ENCODE measurements around the gene PANX2.

PANX2 gene

DNA sequence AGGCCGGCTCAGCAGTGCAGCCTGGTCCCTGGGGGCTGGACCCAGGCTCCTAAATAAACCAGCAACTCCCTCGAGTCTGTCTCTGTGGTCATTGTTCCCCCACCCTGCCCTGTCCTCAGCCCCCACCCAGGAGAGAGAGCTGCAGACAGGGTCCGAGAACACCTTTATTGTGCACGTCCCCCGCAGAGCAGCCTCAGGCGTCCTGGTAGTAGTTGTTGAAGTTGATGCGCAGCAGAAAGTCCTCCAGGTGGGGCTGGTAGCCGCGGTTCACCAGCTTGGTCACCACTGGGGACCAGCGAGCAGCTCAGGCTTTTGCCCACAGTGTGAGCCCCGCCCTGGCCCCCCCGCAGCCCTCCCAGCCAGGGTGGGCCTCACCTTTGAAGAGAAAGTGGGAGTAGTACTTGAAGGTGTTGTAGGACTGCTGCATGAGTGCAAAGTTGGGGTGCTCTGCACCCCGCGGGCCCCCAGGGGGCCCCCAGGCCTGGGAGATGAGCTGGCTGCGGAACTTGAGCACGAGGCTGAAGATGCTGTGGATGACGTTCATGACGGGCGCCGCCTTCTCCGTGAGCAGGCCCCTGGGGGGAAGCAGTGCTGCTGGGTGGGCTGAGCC, 47.1 kb downstream of the PANX2 start:
- DNase-seq = no peak

DNA sequence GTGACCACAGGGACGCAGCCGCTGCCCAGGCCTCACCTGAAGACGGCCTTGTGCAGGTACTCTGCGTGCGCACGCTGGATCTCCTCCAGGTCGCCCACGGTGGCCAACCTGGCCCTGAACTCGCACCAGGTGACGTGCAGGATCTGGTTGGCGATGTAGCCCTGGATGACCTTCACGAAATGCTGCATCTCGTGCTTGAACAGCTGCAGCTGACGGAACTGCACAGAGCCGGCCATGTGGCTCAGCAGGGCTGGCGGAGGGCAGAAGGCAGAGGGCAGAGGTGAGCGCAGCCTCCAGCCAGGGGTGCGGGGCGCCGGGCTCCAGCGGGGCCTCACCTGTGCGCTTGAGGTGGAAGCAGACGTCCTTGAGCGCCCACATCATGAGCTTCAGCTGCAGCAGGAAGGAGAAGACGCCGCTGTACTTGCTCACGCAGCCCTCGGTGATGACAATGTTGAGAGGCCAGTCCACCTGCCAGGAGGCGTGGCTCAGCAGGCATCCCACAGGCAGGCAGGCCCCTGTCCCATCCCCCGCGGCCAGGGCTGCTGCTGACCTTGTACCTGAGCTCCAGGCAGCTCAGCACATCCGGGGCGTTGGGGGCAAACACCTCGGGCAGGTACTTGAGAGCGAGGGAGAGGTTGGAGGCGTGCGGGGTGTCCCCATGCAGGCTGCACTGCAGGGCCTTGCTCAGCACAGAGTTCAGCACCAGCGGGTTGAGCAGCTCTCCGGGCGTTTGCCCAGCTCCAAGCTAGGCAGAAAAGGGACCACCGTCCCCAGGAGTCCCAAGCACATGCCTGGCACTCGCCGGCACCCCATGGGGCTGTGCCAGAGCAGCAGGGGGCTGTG, 47.8 kb downstream of the PANX2 start:
- DNase-seq = no peak

DNA sequence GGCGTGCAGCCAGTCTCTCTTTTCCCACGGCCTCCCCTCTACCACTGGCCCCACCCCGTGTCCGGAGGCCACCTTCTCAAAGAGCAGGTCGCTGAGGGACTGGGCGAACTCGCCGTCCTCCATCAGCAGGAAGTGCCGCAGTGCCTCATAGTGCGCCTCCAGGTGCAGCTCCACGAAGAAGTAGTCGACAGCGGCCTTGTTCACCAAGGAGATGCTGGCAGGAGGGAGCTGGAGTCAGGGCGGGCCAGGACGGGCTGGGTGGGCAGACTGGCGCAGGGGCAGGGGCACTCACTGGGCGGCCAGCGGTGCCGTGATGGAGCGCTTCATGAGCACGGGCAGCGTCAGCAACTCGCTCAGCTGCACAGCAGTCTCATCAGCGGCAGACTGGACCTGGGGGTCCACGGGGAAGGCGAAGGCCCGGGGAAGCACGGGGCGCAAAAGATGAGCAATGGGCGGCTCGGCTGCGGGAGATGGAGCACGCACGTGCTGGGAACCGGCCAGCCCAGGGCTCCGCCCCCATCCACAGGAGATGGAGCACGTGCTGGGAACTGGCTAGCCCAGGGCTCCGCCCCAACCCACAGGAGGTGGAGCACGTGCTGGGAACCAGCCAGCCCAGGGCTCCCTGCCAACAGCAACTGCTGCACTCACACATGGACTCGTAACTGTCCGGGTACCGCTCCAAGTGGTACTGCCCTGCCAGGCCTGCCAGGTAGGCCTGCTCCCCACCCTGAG, 48.6 kb downstream of the PANX2 start:
- DNase-seq = no peak

DNA sequence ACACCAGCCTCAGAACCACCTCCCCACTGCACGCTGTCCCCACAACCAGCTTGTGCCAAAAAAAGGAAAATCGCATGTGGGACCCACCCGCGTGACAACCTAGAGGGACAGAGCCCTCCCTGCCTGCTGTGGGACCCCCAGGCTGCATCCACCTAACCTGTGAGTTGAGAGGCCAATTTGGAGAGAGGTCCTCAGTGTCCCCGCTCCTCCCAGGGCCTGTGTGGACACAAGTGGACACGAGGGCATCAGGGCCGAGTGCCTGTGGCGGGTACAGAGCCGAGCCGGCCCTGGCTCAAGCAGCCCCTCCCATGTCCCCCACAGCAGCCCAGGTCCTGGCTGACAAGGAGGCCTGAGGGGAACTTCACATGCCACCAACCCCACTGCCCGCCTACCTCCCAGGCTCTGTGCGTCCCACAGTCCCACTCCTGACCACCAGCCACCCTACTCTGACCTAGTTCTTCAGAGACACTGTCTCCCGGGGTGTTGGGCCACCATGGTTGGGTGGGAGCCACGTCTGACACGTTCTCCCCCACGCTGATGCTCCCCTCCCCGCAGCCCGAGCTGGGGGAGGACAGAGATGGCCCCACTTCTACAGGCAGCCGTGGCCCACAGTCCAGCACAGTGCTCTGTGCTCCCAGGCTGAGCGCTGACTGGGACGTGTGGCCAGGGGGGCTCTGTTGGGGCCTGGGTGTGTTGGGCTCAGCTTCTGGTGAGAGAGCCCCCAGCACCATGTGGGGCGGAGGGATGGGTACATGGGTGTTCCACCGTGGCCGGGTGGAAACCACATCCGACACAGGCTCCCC, 49.5 kb downstream of the PANX2 start:
- no peak for DNase-seq

DNA sequence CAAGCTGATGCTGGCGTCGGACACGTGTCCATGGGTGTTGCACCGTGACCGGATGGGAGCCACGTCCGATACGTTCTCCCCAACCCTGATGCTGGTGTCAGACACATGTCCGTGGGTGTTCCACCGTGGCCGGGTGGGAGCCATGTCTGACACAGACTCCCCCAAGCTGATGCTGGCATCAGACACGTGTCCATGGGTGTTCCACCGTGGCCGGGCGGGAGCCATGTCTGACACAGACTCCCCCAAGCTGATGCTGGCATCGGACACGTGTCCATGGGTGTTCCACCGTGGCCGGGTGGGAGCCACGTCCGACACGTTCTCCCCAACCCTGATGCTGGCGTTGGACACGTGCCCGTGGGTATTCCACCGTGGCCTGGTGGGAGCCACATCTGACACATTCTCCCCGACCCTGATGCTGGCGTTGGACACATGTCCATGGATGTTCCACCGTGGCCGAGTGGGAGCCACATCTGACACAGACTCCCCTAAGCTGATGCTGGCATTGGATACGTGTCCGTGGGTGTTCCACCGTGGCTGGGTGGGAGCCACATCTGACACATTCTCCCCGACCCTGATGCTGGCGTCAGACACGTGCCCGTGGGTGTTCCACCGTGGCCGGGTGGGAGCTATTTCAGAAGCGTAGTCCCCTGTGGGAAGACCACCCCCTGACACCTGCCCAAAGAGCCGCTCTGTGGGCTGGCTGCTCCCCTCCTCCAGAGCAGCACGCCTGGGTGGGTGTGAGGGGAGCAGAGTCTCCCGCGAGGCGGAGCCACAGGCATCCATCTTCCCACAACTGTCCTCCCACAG, 50.3 kb downstream of the PANX2 start:
- no peak for DNase-seq

DNA sequence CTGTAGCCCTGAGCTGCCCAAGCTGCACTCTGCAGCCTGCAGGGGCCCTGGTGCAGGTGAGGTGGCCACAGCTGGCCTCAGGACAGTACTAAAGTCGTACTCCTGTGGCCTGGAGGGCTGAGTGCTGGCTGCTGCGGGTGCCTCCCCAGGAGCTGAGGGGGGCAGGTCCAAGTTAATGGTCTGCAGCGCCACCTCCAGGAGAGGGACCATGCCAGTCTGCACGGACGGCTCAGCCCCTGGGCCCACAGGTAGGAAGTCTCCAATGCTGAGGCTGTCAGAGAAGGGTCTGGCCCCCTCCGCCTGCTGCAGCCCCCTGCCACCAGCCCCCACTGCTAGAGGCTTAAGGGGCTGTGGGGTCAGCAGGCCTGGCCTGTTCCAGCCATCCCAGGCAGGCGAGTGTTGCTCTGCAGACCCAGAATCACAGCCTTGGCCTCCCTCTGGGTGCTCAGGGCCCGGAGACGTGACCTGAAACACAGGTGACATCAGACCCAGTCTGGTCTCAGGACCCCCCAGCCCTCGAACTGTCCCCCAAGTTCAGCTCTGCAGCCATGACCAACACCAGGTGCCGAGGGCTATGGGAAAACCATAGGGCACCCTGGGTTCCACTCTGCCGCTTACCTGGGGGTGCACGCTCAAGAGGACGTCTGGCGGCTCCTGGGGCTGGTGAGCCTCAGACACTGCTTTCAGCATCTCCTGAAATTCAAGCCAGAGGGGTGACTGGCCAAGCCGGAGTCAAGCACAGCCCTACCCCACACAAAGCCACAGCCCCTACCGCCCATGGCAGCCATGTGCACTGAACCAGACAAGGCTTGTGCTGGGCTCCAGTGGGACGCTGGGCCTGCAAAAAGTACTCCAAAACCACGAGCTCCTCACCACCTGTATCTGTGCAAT, 51.1 kb downstream of the PANX2 start:
- DNase-seq = no peak

DNA sequence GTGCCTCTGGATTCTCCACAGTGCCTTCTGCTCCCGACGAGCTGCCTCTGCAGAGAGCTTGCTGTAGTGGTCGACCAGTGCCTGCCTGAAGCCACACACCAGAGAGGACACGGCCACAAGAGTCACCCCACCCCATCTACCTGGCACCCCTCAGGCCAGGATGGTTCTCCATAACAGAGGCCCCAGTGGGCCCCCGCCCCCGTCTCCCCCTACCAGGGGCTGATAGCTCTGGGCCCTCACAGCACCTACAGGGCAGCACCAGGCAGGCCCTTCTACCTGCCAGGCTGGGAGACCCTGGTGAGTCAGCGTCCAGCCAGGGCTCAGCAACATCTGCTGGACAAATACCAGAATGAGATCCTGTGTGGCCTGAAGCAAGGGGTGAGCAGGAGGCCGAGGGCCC, 52.0 kb downstream of the PANX2 start:
- DNase-seq = no peak

DNA sequence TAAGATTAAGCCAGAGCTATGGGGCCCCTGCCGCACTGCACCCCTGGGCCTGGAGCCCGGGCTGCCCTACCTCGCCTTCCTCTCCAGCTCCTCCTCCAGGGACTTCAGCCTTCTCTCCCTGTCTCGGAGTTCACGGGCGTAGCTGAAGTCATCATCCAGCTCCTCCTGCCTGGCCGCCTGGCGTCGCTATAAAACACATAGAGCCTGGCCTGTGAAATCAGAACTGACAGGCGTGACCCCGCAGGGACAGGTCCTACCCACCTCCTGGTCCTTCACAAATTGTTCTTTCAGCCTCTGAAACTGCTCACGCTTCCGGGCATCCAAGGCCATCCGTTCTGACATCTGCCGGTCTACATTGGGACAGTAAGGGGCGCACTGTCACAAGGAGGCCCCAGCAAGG, 53.5 kb downstream of the PANX2 start:
- no peak for DNase-seq

DNA sequence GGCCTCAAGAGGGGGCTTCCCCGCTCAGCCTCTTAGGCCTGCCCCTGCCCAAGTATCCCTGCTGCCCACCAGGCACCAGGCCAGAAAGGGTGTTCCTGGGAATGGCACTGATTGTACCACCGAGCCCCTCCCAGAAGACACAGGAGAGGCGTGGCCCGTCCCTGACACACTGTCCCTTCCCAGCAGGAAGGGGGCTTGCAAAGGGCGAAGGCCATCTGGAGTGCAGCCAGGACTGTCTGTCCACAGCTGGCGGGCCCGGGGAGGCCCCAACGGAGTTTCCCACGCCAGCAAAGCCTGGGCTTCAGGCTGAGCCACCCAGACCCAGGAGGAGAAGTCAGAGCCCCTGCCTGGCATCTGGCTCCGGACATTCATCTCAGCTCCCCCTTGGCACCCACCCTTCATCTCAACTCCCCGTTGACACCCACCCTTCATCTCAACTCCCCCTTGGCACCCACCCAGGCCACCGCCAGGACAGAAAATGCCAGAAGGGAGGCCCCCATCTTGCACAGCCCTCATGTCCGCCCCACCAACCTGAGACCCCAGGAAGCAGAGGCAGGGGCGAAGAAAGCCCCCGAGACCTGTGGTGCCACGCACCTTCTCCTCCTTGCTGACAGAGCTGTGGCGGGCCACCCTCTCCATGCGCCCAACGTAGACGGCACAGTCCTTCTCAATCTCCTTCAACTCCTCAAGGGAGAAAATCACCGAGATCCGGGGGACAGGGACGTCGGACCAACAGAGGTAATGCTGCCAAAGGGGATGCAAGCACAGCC, 54.9 kb downstream of the PANX2 start:
- DNase-seq = no peak

DNA sequence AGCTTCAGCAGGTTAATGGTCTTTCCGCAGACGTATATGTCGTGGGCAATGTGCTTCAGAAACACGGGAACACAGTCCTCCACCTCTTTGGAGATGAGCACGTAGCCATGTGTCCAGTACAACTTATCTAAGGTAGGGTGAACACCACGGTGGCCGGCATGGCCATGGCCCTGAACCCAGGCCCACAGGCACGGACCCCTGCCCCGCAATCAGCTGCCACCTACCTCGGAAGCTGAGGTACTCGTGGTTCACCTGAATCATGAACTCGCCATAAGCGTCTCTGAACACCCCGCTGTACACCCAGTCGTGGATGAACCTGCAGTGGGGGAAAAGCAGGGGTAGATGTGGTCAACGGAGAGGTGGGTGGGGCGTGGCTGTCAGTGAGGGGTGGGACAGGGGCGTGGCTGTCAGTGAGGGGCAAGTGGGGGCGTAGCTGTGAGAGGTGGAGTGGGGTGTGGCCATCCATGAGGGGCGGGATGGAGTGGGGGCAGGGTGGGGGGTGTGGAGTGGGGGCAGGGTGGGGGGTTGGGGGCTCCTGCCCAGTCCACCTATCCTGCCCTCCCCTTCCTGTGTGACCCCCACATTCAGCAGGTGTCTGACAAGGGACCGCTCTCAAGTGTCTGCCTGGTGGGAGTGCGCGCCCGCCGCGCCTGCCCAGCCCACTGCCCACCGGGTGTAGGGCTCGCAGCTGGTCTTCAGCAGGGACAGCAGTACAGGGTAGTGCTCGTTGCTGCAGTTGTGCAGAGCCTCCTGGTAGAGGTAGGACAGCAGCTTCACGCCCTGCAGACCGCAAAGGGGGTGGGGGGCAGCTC, 55.7 kb downstream of the PANX2 start:
- no peak for DNase-seq

DNA sequence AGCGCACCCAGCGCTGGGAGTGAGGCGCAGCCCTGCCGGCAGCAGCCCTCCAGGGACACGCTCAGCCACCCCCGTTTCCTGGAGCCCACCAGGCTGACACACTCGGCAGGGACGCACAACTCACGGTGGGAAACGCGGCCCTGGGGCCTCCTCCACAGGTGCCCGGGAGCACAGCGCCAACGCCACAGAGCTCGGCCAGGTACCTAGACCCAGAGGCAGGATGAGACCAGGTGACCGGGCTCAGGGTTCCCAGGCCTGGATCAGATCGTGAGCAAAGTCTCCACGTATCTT, 56.3 kb downstream of the PANX2 start:
- no peak for DNase-seq

DNA sequence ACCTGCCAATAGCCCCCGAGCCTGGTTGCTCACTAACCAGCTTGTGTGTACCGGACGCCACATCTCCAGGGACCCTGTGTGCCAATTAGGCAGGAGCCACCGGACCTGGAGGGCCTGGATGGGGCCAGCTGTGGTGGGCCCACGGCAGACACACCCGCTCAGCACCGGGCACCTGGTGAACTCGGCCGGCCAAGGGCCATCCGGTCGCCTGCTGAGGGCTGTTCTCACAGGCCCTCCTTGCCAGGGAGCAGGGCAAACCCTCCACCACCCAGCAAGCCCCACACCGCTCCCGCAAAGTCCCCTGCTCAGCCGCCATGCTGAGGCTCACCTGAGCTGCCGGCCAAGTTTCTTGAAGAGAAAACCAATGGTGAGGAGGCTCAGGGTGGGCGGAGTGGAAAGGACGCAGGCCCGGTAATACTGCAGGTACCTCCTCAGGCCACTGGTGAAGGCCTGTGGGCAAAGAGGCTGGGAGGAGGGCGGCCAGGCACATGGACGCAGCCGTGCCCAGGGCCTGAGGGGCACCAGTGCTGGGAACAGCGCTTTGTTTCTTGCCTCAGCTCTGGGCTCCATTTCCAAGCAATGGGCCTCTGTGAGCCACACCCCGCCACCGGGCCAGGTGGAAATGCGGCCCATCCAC, 57.2 kb downstream of the PANX2 start:
- DNase-seq = no peak

DNA sequence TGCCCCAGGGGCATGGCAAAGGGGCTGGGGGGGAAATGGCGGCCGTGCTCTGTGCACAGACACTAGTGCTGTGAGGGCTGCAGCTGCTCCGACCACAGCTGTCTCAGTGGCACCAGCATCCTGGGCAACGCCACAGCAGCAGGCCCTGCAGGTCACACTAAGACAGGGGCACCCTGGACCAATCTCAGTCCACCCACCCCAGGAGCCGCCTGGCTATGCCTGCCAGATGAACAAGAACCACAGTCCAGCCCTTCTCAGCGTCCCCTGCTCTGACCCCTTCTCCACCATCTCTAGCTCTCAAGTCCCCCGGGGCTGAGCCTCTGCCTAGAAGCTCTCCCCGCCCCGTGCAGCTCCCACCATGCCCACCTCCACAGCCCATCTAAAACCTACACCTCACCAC, 57.8 kb downstream of the PANX2 start:
- DNase-seq = no peak

DNA sequence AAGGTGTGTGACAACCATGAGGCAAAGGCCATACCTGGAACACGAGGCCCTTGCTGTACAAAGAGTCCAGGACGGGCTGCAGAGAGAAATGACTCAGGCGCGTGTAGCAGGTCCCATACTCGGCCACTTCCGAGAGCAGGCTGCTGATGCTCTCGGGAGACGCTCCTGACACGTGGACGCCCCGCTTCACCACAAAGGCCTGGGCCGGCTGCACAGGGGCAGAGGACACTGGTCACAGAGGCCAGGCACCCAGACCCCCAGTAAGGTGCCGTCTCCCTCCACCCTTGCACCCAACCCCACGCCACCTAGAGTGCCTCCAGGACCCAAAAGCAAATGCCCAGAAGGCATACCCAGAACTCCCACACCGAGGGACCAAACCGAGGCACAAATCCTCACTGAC, 58.8 kb downstream of the PANX2 start:
- DNase-seq = no peak
